Tibial nerve (tissue), 3 donors: ENCODE measurements around the gene SAG.

Experiments
- POLR2A ChIP-seq, 2 donors: fragments of 450-650 bp; IDR thresholded peaks; one replicate each; pipeline ENCODE4 v1.6.1; 2017; ENCODE audit warnings: antibody characterized with exemption in 2 of 2, mild to moderate bottlenecking in 2 of 2, moderate library complexity in 2 of 2
- TF ChIP-seq, protein P1 (sequence below), 5 experiments: fragments of 200-600 bp in 3 of 5; fragments of 450-650 bp in 2 of 5; sonication (generic) in 3 of 5; IDR thresholded peaks; one replicate each; pipeline ENCODE4 v1.5.1; 2016 to 2019; ENCODE audit warnings: antibody characterized with exemption in 5 of 5, mild to moderate bottlenecking in 3 of 5, moderate library complexity in 2 of 5

DNA sequence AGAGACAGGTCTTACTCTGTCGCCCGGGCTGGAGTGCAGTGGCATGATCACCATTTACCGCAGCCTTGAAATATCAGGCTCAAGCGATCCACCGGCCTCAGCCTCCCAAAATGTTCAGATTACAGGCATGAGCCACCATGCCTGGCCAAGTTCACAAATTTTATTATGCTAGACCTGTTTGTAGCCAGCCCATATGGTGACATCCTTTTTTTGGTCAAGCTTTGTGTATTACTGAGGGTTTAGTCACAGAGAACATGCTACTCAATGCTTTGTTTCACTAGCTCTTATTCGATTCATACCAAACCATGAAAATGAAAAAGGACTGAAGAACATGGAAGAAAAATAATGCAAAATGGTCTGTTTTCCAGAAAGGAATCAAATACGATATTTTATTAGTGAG lies 88.1 kb downstream of the SAG start:
- TF ChIP-seq POLR2A (IDR thresholded peaks at IDR 0.05) = no peak
- TF ChIP-seq, protein P1, sequence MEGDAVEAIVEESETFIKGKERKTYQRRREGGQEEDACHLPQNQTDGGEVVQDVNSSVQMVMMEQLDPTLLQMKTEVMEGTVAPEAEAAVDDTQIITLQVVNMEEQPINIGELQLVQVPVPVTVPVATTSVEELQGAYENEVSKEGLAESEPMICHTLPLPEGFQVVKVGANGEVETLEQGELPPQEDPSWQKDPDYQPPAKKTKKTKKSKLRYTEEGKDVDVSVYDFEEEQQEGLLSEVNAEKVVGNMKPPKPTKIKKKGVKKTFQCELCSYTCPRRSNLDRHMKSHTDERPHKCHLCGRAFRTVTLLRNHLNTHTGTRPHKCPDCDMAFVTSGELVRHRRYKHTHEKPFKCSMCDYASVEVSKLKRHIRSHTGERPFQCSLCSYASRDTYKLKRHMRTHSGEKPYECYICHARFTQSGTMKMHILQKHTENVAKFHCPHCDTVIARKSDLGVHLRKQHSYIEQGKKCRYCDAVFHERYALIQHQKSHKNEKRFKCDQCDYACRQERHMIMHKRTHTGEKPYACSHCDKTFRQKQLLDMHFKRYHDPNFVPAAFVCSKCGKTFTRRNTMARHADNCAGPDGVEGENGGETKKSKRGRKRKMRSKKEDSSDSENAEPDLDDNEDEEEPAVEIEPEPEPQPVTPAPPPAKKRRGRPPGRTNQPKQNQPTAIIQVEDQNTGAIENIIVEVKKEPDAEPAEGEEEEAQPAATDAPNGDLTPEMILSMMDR (IDR thresholded peaks at IDR 0.05) = no peak
